ENCODE measurements around the gene LCE2D. TPM values are rescaled to one million over a fixed set of nuclear protein-coding genes. Genes with fewer than 3 reads are reported as not detected.
"Not testable (repeated sequence)": the region's sequence is repeated elsewhere in the genome, so short reads cannot be mapped to it uniquely, and the experiment has no call there.

Gene LCE2D
- polyA plus RNA-seq, 1 donor (not counting 4 experiments of a cell fraction or from before 2014, with no cell fraction given): not detected

GRCh38 chr1:152657677-152658076, 5.5 kb upstream of the LCE2D start:
- FAIRE-seq: no peak
- H3K4me2 ChIP-seq (ENCODE audit: control insufficient read depth, extremely low read depth, insufficient read depth, low read depth, low read length): no peak overlapping the region
- TF ChIP-seq EZH2 (IDR thresholded peaks at IDR 0.05; ENCODE audit: low read length) (no peak), CTCF (optimal IDR thresholded peaks at IDR 0.05 in 1 of 3, IDR thresholded peaks at IDR 0.05 in 1 of 3, conservative IDR thresholded peaks at IDR 0.05 in 1 of 3; ENCODE audit: extremely low read depth in 1 of 3, insufficient read depth in 2 of 3, low read length in 3 of 3) (no peak)
- H3K79me2 ChIP-seq (ENCODE audit: control insufficient read depth, insufficient read depth, low read length): no peaks in the 10 kb centered on the region
- dilution Hi-C loops (cut with MboI; ENCODE audit: extremely low pct_ligation_motif_present, low sequenced_read_pairs): no loop called here
- no peak for DNase-seq (ENCODE audit: low read depth, low spot score)
- no peak overlapping the region for H3K4me3 ChIP-seq (ENCODE audit: control insufficient read depth in 2 of 3, extremely low read depth in 1 of 3, insufficient read depth in 2 of 3, low read depth in 1 of 3, low read length in 3 of 3)
- no peaks in the 10 kb centered on the region for H3K9me1 ChIP-seq (ENCODE audit: control insufficient read depth, extremely low read depth, insufficient read depth, low read length)
- H4K20me1 ChIP-seq (ENCODE audit: control insufficient read depth, extremely low read depth, insufficient read depth, low read length): no peaks in the 10 kb centered on the region
- H3K27me3 ChIP-seq (ENCODE audit: control insufficient read depth, extremely low read depth, insufficient read depth, low read length): no peaks in the 10 kb centered on the region
- peaks cover 6% of the 10 kb centered on the region for H3K4me1 ChIP-seq (ENCODE audit: control insufficient read depth, extremely low read depth, insufficient read depth, low read length)
- no peaks in the 10 kb centered on the region for H3K9me3 ChIP-seq (ENCODE audit: control insufficient read depth, low read depth, low read length)
- H3K9ac ChIP-seq (ENCODE audit: control insufficient read depth, extremely low read depth, insufficient read depth, low read length): no peak overlapping the region
- no peak overlapping the region for H3K27ac ChIP-seq (ENCODE audit: control insufficient read depth, insufficient read depth, low read length)
- H3K36me3 ChIP-seq (ENCODE audit: control insufficient read depth in 2 of 2, extremely low read depth in 1 of 2, insufficient read depth in 2 of 2, low read length in 2 of 2): no peaks in the 10 kb centered on the region
- no peak overlapping the region for H2AFZ ChIP-seq (ENCODE audit: control insufficient read depth, low read length)

DNA sequence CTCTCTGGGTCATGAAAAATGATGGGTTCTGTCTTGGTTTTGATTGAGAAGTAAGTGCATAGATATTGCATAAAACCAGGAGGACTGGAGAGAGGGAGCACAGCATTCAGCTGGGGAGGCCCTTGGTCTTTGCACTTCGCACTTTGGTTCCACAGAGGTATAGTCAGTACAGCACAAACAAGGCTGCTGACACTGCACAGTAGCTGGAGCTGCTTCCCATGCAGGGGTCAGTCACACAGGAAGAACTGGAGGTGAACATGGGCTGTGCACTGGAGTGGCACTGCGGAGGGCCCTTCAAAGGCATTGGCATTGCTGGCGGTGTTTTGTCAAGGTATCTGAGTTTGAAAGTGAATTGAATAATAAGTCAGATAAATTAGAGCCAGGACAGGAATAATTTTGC, 4.5 kb upstream of the LCE2D start:
- Histone ChIP-seq H3K4me2 (ENCODE audit: control insufficient read depth, extremely low read depth, insufficient read depth, low read depth, low read length) (no peak overlapping the region), H3K79me2 (ENCODE audit: control insufficient read depth, insufficient read depth, low read length) (no peaks in the 10 kb centered on the region), H3K9ac (ENCODE audit: control insufficient read depth, extremely low read depth, insufficient read depth, low read length) (no peak overlapping the region), H3K27me3 (ENCODE audit: control insufficient read depth, extremely low read depth, insufficient read depth, low read length) (peaks cover 7% of the 10 kb centered on the region), H3K36me3 (ENCODE audit: control insufficient read depth in 2 of 2, extremely low read depth in 1 of 2, insufficient read depth in 2 of 2, low read length in 2 of 2) (no peaks in the 10 kb centered on the region), H3K4me3 (ENCODE audit: control insufficient read depth in 2 of 3, extremely low read depth in 1 of 3, insufficient read depth in 2 of 3, low read depth in 1 of 3, low read length in 3 of 3) (no peak overlapping the region), H3K4me1 (ENCODE audit: control insufficient read depth, extremely low read depth, insufficient read depth, low read length) (peaks cover 6% of the 10 kb centered on the region), H3K9me1 (ENCODE audit: control insufficient read depth, extremely low read depth, insufficient read depth, low read length) (no peaks in the 10 kb centered on the region), H2AFZ (ENCODE audit: control insufficient read depth, low read length) (no peak overlapping the region), H4K20me1 (ENCODE audit: control insufficient read depth, extremely low read depth, insufficient read depth, low read length) (no peaks in the 10 kb centered on the region), H3K27ac (ENCODE audit: control insufficient read depth, insufficient read depth, low read length) (no peak overlapping the region), H3K9me3 (ENCODE audit: control insufficient read depth, low read depth, low read length) (no peaks in the 10 kb centered on the region)
- dilution Hi-C loops (cut with MboI; ENCODE audit: extremely low pct_ligation_motif_present, low sequenced_read_pairs): no loop called here
- FAIRE-seq (no peak), DNase-seq (ENCODE audit: low read depth, low spot score) (no peak)
- TF ChIP-seq CTCF (optimal IDR thresholded peaks at IDR 0.05 in 1 of 3, IDR thresholded peaks at IDR 0.05 in 1 of 3, conservative IDR thresholded peaks at IDR 0.05 in 1 of 3; ENCODE audit: extremely low read depth in 1 of 3, insufficient read depth in 2 of 3, low read length in 3 of 3): no peak
- TF ChIP-seq EZH2 (IDR thresholded peaks at IDR 0.05; ENCODE audit: low read length): no peak

DNA sequence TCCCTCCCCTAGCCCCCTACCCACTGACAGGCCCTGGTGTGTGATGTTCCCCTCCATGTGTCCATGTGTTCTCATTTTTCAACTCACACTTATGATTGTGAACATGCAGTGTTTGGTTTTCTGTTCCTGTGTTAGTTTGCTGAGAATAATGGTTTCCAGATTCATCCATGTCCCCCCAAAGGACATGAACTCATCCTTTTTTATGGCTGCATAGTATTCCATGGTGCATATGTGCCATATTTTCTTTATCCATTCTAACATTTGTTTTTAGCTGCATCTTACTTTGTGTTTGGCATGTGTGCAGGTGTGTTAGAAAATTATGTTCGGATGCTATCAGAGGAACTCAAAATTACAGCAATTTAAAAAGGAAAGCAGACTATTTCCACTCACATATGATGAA, 3.0 kb downstream of the LCE2D start:
- FAIRE-seq: not testable (repeated sequence)

More for the DNA sequence above, 3.0 kb downstream of the LCE2D start:
- H3K27me3 ChIP-seq (ENCODE audit: control insufficient read depth, extremely low read depth, insufficient read depth, low read length): peaks cover 18% of the 10 kb centered on the region
- dilution Hi-C loops (cut with MboI; ENCODE audit: extremely low pct_ligation_motif_present, low sequenced_read_pairs); DNase-seq (ENCODE audit: low read depth, low spot score); H4K20me1 ChIP-seq (ENCODE audit: control insufficient read depth, extremely low read depth, insufficient read depth, low read length); H2AFZ ChIP-seq (ENCODE audit: control insufficient read depth, low read length); H3K79me2 ChIP-seq (ENCODE audit: control insufficient read depth, insufficient read depth, low read length); H3K36me3 ChIP-seq (ENCODE audit: control insufficient read depth in 2 of 2, extremely low read depth in 1 of 2, insufficient read depth in 2 of 2, low read length in 2 of 2); H3K9me1 ChIP-seq (ENCODE audit: control insufficient read depth, extremely low read depth, insufficient read depth, low read length); H3K9ac ChIP-seq (ENCODE audit: control insufficient read depth, extremely low read depth, insufficient read depth, low read length); H3K9me3 ChIP-seq (ENCODE audit: control insufficient read depth, low read depth, low read length); H3K27ac ChIP-seq (ENCODE audit: control insufficient read depth, insufficient read depth, low read length); H3K4me2 ChIP-seq (ENCODE audit: control insufficient read depth, extremely low read depth, insufficient read depth, low read depth, low read length); H3K4me3 ChIP-seq (ENCODE audit: control insufficient read depth in 2 of 3, extremely low read depth in 1 of 3, insufficient read depth in 2 of 3, low read depth in 1 of 3, low read length in 3 of 3); H3K4me1 ChIP-seq (ENCODE audit: control insufficient read depth, extremely low read depth, insufficient read depth, low read length): not testable (repeated sequence)

Data from keratinocyte (primary cell).